DOHH2 (cell line): ENCODE data around the gene DGKD.

Source experiments
- EZH2phosphoT487 ChIP-seq: fragments of 200-600 bp; sonication (generic); IDR thresholded peaks from 2 replicates; pipeline ENCODE4 v1.6.1; 2017; ENCODE audit warnings: borderline replicate concordance, mild to moderate bottlenecking, antibody characterized with exemption, low read length, moderate library complexity, mixed read lengths
- TF ChIP-seq, protein P1 (sequence below): fragments of 200-600 bp; sonication (generic); IDR thresholded peaks from one replicate; pipeline ENCODE4 v1.5.1; 2014; ENCODE audit warnings: antibody characterized with exemption, mild to moderate bottlenecking, low read depth, low read length; ENCODE audit not compliant: poor library complexity, severe bottlenecking

- TF ChIP-seq, protein P1, sequence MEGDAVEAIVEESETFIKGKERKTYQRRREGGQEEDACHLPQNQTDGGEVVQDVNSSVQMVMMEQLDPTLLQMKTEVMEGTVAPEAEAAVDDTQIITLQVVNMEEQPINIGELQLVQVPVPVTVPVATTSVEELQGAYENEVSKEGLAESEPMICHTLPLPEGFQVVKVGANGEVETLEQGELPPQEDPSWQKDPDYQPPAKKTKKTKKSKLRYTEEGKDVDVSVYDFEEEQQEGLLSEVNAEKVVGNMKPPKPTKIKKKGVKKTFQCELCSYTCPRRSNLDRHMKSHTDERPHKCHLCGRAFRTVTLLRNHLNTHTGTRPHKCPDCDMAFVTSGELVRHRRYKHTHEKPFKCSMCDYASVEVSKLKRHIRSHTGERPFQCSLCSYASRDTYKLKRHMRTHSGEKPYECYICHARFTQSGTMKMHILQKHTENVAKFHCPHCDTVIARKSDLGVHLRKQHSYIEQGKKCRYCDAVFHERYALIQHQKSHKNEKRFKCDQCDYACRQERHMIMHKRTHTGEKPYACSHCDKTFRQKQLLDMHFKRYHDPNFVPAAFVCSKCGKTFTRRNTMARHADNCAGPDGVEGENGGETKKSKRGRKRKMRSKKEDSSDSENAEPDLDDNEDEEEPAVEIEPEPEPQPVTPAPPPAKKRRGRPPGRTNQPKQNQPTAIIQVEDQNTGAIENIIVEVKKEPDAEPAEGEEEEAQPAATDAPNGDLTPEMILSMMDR: no peak
- TF ChIP-seq EZH2phosphoT487: no peak
These were observed 115.1 kb downstream of the DGKD start for GRCh38 chr2:233469261-233470010.
